Activated T-cell treated with anti-CD3 and anti-CD28 coated beads, Interleukin-2, amount 50 U/mL, for 24 hours (primary cell): ENCODE results near the gene IQCM.
"Not testable (repeated sequence)": the region's sequence is repeated elsewhere in the genome, so short reads cannot be mapped to it uniquely, and the experiment has no call there.

Experiments used
- DNase-seq: peaks from one replicate; pipeline ENCODE4 v3.0.0-alpha.2; 2020
- H3K27ac Mint-ChIP-seq: 2 replicates; pipeline ENCODE4 v1.8.0; 2020; ENCODE audit warnings: mild to moderate bottlenecking, mixed read lengths
- H3K27me3 Mint-ChIP-seq: 2 replicates; pipeline ENCODE4 v1.8.0; 2020; ENCODE audit warnings: mixed read lengths
- H3K36me3 Mint-ChIP-seq: 2 replicates; pipeline ENCODE4 v1.8.0; 2020; ENCODE audit warnings: low read depth, mixed read lengths
- H3K4me1 Mint-ChIP-seq: 2 replicates; pipeline ENCODE4 v1.8.0; 2020; ENCODE audit warnings: low read depth, mixed read lengths
- H3K4me3 Mint-ChIP-seq: 2 replicates; pipeline ENCODE4 v1.8.0; 2020; ENCODE audit warnings: mild to moderate bottlenecking, moderate library complexity, mixed read lengths
- H3K9me3 Mint-ChIP-seq: 2 replicates; pipeline ENCODE4 v1.8.0; 2020; ENCODE audit warnings: mixed read lengths

IQCM gene

GRCh38 chr4:149523039-149523438 is 292.6 kb downstream of the IQCM start:
- Mint-ChIP-seq H3K27me3 (no peaks in the 10 kb centered on the region), H3K4me1 (no peaks in the 10 kb centered on the region), H3K27ac (no peak overlapping the region), H3K4me3 (no peak overlapping the region), H3K36me3 (no peaks in the 10 kb centered on the region), H3K9me3 (peaks cover 2% of the 10 kb centered on the region)
- no peak for DNase-seq

DNA sequence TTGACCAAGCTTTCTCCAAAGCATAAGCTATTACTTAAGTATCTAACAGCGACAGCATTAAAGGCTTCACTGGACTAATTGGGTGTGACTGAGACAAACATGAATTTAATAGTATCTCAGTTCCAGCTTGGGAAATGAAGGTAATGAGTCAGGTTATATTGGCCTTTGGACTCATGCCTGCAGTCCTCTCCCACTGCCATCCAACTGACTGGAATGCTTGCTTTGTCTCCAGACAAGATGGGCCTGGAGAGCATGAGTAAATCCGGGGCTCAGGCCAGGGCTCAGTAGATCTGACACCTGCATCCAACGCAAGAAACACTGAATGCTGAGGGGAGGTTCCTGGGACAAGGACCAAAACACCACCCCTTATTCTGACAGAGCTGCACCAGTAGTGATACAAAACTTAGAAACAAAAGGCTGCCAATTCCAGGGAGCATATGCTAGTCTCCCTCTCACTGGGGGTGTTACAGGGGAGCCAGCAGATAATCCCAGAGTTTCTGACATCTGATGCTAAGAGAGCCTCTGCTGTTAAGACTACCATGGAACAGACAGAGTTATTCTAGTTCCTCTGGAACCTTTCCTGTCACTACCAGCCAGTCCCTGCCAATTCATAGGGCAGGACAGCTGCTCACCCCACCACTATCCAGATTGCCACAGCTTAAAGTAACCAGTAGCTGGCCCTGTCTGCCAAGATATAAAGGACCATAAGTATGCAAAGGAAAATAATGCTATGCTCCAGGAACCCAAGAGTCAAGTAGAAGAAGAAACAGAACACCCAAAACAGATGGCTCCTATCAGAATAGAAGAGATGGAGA is 293.8 kb downstream of the IQCM start:
- Mint-ChIP-seq H3K27me3 (no peaks in the 10 kb centered on the region), H3K27ac (no peak overlapping the region), H3K9me3 (peaks cover 6% of the 10 kb centered on the region), H3K36me3 (no peaks in the 10 kb centered on the region), H3K4me3 (no peak overlapping the region), H3K4me1 (no peaks in the 10 kb centered on the region)
- DNase-seq, result no peak

DNA sequence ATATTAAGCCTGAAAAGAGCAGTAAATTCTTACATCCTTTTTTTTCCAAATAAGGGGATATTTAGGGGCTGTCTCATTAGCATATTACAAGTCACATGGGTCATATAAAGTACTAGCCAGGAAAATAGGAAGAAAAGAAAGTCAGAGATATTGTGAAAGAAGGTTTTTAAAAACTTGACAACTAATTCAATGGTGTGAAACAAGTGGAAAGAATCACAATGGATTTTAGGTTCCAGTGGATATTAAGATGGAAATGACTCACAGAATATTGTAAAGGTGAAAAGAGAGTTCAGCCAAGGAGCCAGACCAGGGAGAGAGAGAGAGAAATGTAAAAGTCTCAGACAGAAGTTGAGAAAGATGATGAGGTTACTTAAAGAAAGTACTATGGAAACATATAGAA is 297.2 kb downstream of the IQCM start:
- no peak overlapping the region for H3K4me3 Mint-ChIP-seq
- H3K4me1 Mint-ChIP-seq, result no peaks in the 10 kb centered on the region
- no peaks in the 10 kb centered on the region for H3K27me3 Mint-ChIP-seq
- no peak overlapping the region for H3K27ac Mint-ChIP-seq
- H3K9me3 Mint-ChIP-seq, result peaks cover 6% of the 10 kb centered on the region
- no peaks in the 10 kb centered on the region for H3K36me3 Mint-ChIP-seq
- DNase-seq, result no peak

- Mint-ChIP-seq H3K27me3 (no peaks in the 10 kb centered on the region), H3K9me3 (peaks cover 16% of the 10 kb centered on the region), H3K36me3 (no peaks in the 10 kb centered on the region), H3K27ac (no peak overlapping the region), H3K4me1 (no peaks in the 10 kb centered on the region), H3K4me3 (no peak overlapping the region)
- DNase-seq, result no peak
Measured at GRCh38 chr4:149513081-149513480, 302.6 kb downstream of the IQCM start.

GRCh38 chr4:149512501-149512900 is 303.1 kb downstream of the IQCM start:
- Mint-ChIP-seq H3K27me3 (no peaks in the 10 kb centered on the region), H3K36me3 (no peaks in the 10 kb centered on the region), H3K4me1 (no peaks in the 10 kb centered on the region), H3K4me3 (no peak overlapping the region), H3K9me3 (peaks cover 19% of the 10 kb centered on the region), H3K27ac (no peak overlapping the region)
- DNase-seq, result no peak

DNA sequence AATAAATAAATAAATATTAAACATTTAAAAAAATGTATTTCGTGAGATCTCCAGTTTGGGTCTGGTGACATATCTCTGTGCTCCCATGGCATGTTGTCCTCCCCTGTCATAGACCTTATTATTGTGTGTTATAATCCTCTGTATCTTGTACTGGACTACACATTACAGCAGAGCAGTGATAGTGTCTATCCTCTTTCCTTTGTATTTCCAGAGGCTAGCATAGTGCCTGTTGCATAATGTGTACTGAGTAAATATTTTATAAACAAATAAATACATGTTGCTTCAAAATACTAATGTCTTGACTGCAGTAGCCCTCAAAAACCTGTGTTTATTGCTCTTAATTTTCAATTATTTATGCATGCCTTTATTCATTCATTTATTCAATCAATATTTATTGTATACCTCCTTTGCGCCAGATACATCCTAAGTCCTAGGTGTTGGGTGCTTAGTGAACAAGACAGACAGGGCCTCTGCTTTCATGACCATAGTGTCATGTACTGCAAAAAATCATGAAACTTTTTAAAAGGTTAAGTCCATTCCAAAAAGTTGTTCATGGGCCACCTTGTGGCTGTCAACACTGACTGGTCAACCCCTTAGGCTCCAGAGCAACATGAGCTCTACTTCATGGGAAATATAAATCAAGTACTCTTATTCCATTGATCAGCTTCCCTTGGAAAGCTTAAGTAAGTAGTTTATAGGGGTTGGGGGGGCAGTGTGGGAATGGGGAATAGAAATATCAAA is 303.9 kb downstream of the IQCM start:
- Mint-ChIP-seq H3K36me3 (no peaks in the 10 kb centered on the region), H3K27ac (no peak overlapping the region), H3K4me3 (no peak overlapping the region), H3K4me1 (no peaks in the 10 kb centered on the region), H3K27me3 (no peaks in the 10 kb centered on the region), H3K9me3 (peaks cover 15% of the 10 kb centered on the region)
- DNase-seq, result no peak

DNA sequence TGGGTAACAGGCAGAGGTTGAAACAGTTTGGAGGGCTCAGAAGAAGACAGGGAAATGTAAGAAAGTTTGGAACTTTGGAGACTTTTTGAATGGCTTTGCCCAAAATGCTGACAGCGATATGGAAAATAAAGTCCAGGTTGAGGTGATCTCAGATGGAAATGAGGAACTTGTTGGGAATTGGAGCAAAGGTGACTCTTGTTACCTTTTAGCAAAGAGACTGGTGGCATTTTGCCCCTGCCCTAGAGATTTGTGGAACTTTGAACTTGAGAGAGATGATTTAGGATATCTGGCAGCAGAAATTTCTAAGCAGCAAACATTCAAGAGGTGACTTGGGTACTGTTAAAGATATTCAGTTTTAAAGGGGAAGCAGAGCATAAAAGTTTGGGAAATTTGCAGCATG is 308.3 kb downstream of the IQCM start:
- H3K27ac Mint-ChIP-seq, H3K27me3 Mint-ChIP-seq, H3K4me1 Mint-ChIP-seq, H3K36me3 Mint-ChIP-seq, H3K4me3 Mint-ChIP-seq, DNase-seq: not testable (repeated sequence)
- peaks cover 15% of the 10 kb centered on the region for H3K9me3 Mint-ChIP-seq

DNA sequence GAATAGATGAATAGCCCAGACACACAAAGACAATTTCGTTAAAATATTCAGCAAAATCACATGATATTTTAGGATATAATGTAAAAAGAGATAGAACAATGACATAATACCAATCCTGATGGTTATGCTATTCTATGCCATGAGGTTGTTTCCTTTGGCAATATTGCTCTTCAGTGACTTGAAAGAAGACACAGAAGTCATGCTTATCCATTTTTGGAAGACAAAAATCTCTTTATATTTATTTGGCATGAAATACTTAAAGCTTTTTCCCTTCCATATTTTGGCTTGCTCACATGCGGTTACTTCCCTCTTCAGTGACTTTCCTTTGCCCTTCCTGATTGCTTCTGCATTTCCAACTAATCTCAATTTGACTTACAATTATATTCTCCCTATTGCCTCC is 314.8 kb downstream of the IQCM start:
- peaks cover 5% of the 10 kb centered on the region for H3K9me3 Mint-ChIP-seq
- no peaks in the 10 kb centered on the region for H3K4me1 Mint-ChIP-seq
- no peaks in the 10 kb centered on the region for H3K27me3 Mint-ChIP-seq
- H3K27ac Mint-ChIP-seq, result no peak overlapping the region
- no peaks in the 10 kb centered on the region for H3K36me3 Mint-ChIP-seq
- DNase-seq, result no peak
- H3K4me3 Mint-ChIP-seq, result no peak overlapping the region

- no peak overlapping the region for H3K4me3 Mint-ChIP-seq
- no peak for DNase-seq
- no peaks in the 10 kb centered on the region for H3K36me3 Mint-ChIP-seq
- no peaks in the 10 kb centered on the region for H3K4me1 Mint-ChIP-seq
- no peak overlapping the region for H3K27ac Mint-ChIP-seq
- H3K27me3 Mint-ChIP-seq, result no peaks in the 10 kb centered on the region
- H3K9me3 Mint-ChIP-seq, result peaks cover 5% of the 10 kb centered on the region
Measured at GRCh38 chr4:149499726-149500125, 315.9 kb downstream of the IQCM start.

- Mint-ChIP-seq H3K4me3 (no peak overlapping the region), H3K27ac (no peak overlapping the region), H3K27me3 (no peaks in the 10 kb centered on the region), H3K36me3 (no peaks in the 10 kb centered on the region), H3K9me3 (peaks cover 5% of the 10 kb centered on the region), H3K4me1 (no peaks in the 10 kb centered on the region)
- no peak for DNase-seq
Measured at GRCh38 chr4:149498246-149498645, 317.4 kb downstream of the IQCM start.

DNA sequence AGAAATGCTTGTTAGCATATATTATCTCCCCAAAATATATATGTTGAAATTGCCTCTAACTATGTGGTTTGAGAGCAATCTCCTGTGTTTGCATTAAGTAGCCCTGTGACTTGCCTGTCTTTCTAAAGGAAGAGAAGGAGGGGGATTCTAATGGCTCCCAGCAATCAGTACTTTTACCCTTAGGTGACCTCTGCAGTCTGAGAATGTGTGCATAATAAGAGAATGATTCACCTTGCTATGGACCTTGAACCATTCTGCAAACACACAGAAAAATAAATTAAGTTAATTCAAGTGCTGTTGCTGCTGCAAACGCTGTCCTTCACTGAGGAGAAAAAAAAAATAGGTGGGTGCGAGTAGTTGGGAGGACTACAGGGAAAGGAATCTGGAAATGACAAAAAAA is 322.2 kb downstream of the IQCM start:
- H3K4me3 Mint-ChIP-seq, result no peak overlapping the region
- H3K36me3 Mint-ChIP-seq, result no peaks in the 10 kb centered on the region
- DNase-seq, result no peak
- H3K27ac Mint-ChIP-seq, result no peak overlapping the region
- H3K27me3 Mint-ChIP-seq, result no peaks in the 10 kb centered on the region
- H3K9me3 Mint-ChIP-seq, result peaks cover 5% of the 10 kb centered on the region
- no peaks in the 10 kb centered on the region for H3K4me1 Mint-ChIP-seq

DNA sequence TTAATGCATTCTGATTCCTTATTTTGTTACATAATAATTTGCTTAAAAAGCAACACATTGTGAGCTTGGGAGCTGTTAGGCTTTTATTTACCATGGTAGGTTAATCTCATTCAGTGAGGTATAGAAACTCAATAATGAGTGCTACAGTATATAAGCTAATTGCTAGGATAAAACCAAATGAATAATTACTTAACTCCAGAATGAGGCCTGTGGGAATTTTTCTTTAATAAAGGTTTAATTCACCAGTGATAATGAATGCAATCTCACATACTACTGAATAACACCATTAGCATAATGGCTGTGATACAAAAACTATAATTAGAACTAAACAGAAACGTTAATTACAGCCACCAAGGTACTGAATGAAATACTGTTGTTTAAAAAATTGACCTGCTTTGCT is 326.3 kb downstream of the IQCM start:
- no peaks in the 10 kb centered on the region for H3K36me3 Mint-ChIP-seq
- no peak overlapping the region for H3K27ac Mint-ChIP-seq
- H3K27me3 Mint-ChIP-seq, result no peaks in the 10 kb centered on the region
- no peaks in the 10 kb centered on the region for H3K4me1 Mint-ChIP-seq
- no peak overlapping the region for H3K4me3 Mint-ChIP-seq
- DNase-seq, result no peak
- H3K9me3 Mint-ChIP-seq, result peaks cover 2% of the 10 kb centered on the region

GRCh38 chr4:149486861-149487260 is 328.8 kb downstream of the IQCM start:
- no peaks in the 10 kb centered on the region for H3K4me1 Mint-ChIP-seq
- H3K27me3 Mint-ChIP-seq, result no peaks in the 10 kb centered on the region
- H3K4me3 Mint-ChIP-seq, result no peak overlapping the region
- H3K36me3 Mint-ChIP-seq, result no peaks in the 10 kb centered on the region
- DNase-seq, result no peak
- peaks cover 2% of the 10 kb centered on the region for H3K9me3 Mint-ChIP-seq
- H3K27ac Mint-ChIP-seq, result no peak overlapping the region

- not testable (repeated sequence) for H3K27me3 Mint-ChIP-seq, H3K4me3 Mint-ChIP-seq, DNase-seq, H3K9me3 Mint-ChIP-seq, H3K4me1 Mint-ChIP-seq, H3K36me3 Mint-ChIP-seq, H3K27ac Mint-ChIP-seq
Measured at GRCh38 chr4:149468669-149469068, 347.0 kb downstream of the IQCM start.

GRCh38 chr4:149466446-149466845 is 349.2 kb downstream of the IQCM start:
- Mint-ChIP-seq H3K27me3 (no peaks in the 10 kb centered on the region), H3K36me3 (no peaks in the 10 kb centered on the region), H3K9me3 (peaks cover 7% of the 10 kb centered on the region), H3K4me1 (no peaks in the 10 kb centered on the region), H3K4me3 (no peak overlapping the region), H3K27ac (no peak overlapping the region)
- no peak for DNase-seq
